Sigmoid colon (tissue), 7 donors: ENCODE data around the gene TCF15. TPM values are rescaled to one million over a fixed set of nuclear protein-coding genes. Genes with fewer than 3 reads are reported as not detected.

Experiments used
- DNase-seq: peaks from one replicate; pipeline ENCODE4 v3.0.0-alpha.2; 2019
- H3K27ac ChIP-seq, 4 donors: fragments of 200-600 bp; sonication (generic); one replicate each; pipeline ENCODE4 v1.5.1; 2016 to 2019; ENCODE audit warnings: mild to moderate bottlenecking in 1 of 4
- H3K27me3 ChIP-seq, 3 donors: fragments of 200-600 bp; sonication (generic); one replicate each; pipeline ENCODE4 v1.5.1; 2019; ENCODE audit warnings: mild to moderate bottlenecking in 1 of 3
- H3K36me3 ChIP-seq, 4 donors: fragments of 200-600 bp; sonication (generic); one replicate each; pipeline ENCODE4 v1.5.1; 2016 to 2019
- H3K4me1 ChIP-seq, 4 donors: fragments of 200-600 bp; sonication (generic); one replicate each; pipeline ENCODE4 v1.5.1; 2017 to 2019
- H3K4me3 ChIP-seq, 4 donors: fragments of 200-600 bp; sonication (generic); one replicate each; pipeline ENCODE4 v1.5.1; 2017 to 2019; ENCODE audit warnings: mild to moderate bottlenecking in 2 of 4, moderate library complexity in 1 of 4
- H3K9me3 ChIP-seq, 4 donors: fragments of 200-600 bp in 3 of 4; sonication (generic) in 3 of 4; one replicate each; pipeline versions ENCODE4 v1.5.1 to v1.6.1; 2013 to 2019
- EP300 ChIP-seq, 4 donors: sonication (generic); formaldehyde crosslinking; IDR thresholded peaks; one replicate each; pipeline ENCODE4 v1.6.1; 2017; ENCODE audit warnings: antibody characterized with exemption in 4 of 4
- POLR2A ChIP-seq, 2 donors: fragments of 450-650 bp; IDR thresholded peaks; one replicate each; pipeline ENCODE4 v1.6.1; 2016; ENCODE audit warnings: antibody characterized with exemption in 2 of 2, mild to moderate bottlenecking in 2 of 2, moderate library complexity in 2 of 2
- POLR2AphosphoS5 ChIP-seq, 4 donors: sonication (generic); formaldehyde crosslinking; IDR thresholded peaks; one replicate each; pipeline ENCODE4 v1.6.1; 2017; ENCODE audit warnings: antibody characterized with exemption in 4 of 4
- WGBS, 2 donors: extraction: QIAGEN DNeasy Blood & Tissue Kit; methylation state at CpG; one replicate each; pipeline ENCODE4 v1.1.7; 2013; 5-methylcytosine and 5-hydroxymethylcytosine counted together
- intact Hi-C: fragments of 100-400 bp; cut with DNase I; formaldehyde crosslinking; loops from one replicate; pipeline ENCODE4 v1.15.1; 2023
- polyA plus RNA-seq, 3 donors: library from polyadenylated mRNA; stranded (reverse); fragments of 200-250 nt; gene quantifications; one replicate each; pipeline ENCODE4 v1.2.3, GENCODE V29; 2013
- total RNA-seq, 4 donors: library from RNA; depleted of rRNA; stranded (reverse); fragments of >200 nt; gene quantifications; one replicate each; pipeline ENCODE4 v1.1.0, GENCODE V29; 2016
- TF ChIP-seq, protein P1 (sequence below), 4 experiments: fragments of 450-650 bp in 3 of 4; fragments of 200-600 bp in 1 of 4; IDR thresholded peaks; one replicate each; pipeline ENCODE4 v1.5.1; 2016 to 2019; ENCODE audit warnings: antibody characterized with exemption in 4 of 4, mild to moderate bottlenecking in 3 of 4, moderate library complexity in 2 of 4
- donor health status: healthy with polysubstance abuse.
- donor health status: Bipolar disorder and iron deficiency.
- donor health status: healthy.

The TCF15 gene, protein sequence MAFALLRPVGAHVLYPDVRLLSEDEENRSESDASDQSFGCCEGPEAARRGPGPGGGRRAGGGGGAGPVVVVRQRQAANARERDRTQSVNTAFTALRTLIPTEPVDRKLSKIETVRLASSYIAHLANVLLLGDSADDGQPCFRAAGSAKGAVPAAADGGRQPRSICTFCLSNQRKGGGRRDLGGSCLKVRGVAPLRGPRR
- under 1 TPM in 2 of 4 donors, not detected in 2; 0.36 to 0.66 TPM for total RNA-seq
- polyA plus RNA-seq = under 1 TPM in 1 of 3 donors, not detected in 2; 0.20 TPM

DNA sequence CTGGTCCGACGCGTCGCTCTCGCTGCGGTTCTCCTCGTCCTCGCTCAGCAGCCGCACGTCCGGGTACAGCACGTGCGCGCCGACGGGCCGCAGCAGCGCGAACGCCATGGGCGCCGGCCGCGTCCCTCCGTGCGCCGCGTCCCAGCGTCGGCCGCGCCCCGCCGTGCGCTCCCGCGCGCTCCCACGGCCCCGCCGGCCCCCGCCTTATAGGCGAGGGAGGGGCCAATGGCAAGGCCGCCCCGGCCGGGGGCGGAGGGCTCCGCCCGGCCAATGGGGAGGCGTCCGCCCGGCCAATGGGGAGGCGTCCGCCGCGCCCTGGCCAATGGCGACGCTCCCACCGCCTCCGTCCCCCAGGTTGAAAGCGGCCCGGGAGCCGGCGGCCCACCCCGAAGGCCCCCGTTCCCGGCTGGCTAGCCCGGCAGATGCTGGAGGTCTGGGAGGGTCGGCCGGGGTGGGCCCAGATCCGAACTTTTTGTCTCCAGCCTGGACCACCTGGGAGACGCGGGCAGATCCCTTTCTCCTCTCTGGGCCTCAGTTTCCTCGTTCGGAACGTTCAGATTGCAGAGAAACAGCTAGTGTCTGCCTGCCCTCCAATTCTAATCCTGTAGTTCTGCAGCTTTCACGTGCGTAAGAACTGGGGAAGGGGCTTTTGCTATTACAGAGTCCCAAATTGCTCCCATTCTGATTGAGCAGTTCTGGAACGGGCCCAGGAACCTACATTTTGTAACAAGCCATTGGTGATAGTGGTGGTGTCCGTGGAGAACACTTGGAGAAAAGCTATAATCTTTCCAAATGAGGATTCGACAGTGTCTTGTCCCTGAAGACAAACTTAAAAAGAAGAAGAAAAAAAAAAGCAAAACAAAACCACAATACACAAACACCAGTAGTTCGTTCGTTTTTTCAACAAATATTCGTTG, at the start of gene TCF15:
TCF15 (minus strand) TSS at position 180 of the 917 bp plus-strand sequence; CDS start at position 108, 72 bp downstream.
- Histone ChIP-seq H3K27me3 (peaks cover 19 to 66% (median 58%) of the 10 kb centered on the region in 3 donors), H3K36me3 (no peaks in the 10 kb centered on the region), H3K4me3 (peak within 1 kb of the TSS in 3 of 4 donors; percentile 23 to 33 (median 26)), H3K27ac (peak within 1 kb of the TSS in 1 of 4 donors; percentile 27), H3K9me3 (no peaks in the 10 kb centered on the region), H3K4me1 (peaks cover 0 to 4% (median 0%) of the 10 kb centered on the region in 4 donors)
- WGBS, 2 donors = 9 to 21% methylated on average over 84 of the region's 84 CpGs
- no peak for DNase-seq
- TF ChIP-seq POLR2A (IDR thresholded peaks at IDR 0.05) (no peak), POLR2AphosphoS5 (IDR thresholded peaks at IDR 0.05) (no peak), EP300 (IDR thresholded peaks at IDR 0.05) (no peak)
- TF ChIP-seq, protein P1, sequence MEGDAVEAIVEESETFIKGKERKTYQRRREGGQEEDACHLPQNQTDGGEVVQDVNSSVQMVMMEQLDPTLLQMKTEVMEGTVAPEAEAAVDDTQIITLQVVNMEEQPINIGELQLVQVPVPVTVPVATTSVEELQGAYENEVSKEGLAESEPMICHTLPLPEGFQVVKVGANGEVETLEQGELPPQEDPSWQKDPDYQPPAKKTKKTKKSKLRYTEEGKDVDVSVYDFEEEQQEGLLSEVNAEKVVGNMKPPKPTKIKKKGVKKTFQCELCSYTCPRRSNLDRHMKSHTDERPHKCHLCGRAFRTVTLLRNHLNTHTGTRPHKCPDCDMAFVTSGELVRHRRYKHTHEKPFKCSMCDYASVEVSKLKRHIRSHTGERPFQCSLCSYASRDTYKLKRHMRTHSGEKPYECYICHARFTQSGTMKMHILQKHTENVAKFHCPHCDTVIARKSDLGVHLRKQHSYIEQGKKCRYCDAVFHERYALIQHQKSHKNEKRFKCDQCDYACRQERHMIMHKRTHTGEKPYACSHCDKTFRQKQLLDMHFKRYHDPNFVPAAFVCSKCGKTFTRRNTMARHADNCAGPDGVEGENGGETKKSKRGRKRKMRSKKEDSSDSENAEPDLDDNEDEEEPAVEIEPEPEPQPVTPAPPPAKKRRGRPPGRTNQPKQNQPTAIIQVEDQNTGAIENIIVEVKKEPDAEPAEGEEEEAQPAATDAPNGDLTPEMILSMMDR (IDR thresholded peaks at IDR 0.05) = no peak
- intact Hi-C loops = no loop called here

DNA sequence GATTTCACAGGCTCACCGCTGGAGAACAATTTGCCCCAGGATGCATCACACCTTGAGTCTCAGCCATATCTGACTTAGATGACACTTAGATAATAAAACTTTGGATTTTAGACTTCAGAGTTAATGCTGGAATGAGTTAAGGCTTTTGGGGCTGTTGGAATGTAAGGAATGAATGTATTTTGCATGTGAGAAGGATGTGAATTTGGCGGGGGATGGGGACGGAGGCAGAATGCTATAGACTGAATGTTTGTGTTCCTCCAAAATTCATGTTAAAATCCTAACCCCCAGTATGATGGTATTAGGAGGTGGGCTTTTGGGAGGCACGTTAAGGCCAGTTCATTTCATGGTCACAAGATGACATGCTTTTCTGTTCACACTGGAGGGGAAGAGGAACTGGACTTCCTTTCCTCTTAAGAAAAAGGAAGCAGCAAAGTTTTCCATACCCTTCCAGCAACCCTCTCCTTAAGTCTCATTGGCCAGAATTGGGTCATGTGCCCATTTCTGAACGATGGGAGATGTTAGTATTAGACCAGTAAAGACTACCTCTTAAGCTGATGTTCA, 48.7 kb upstream of the TCF15 start:
- 35 to 49% methylated on average over 5 of the region's 5 CpGs for WGBS, 2 donors
- DNase-seq = no peak
- Histone ChIP-seq H3K27ac (no peak overlapping the region), H3K9me3 (no peaks in the 10 kb centered on the region), H3K4me3 (no peak overlapping the region), H3K36me3 (no peaks in the 10 kb centered on the region), H3K4me1 (peaks cover 0 to 16% (median 5%) of the 10 kb centered on the region in 4 donors), H3K27me3 (peaks cover 16 to 56% (median 28%) of the 10 kb centered on the region in 3 donors)
- intact Hi-C loops = loop anchor here (5.0 kb wide), 1 partner anchor 173 kb away; the partner anchor contains the start of gene FAM110A
- no peak for TF ChIP-seq POLR2A (IDR thresholded peaks at IDR 0.05)
- TF ChIP-seq EP300 (IDR thresholded peaks at IDR 0.05) = no peak
- TF ChIP-seq, protein P1 (IDR thresholded peaks at IDR 0.05) = no peak
- TF ChIP-seq POLR2AphosphoS5 (IDR thresholded peaks at IDR 0.05) = no peak

DNA sequence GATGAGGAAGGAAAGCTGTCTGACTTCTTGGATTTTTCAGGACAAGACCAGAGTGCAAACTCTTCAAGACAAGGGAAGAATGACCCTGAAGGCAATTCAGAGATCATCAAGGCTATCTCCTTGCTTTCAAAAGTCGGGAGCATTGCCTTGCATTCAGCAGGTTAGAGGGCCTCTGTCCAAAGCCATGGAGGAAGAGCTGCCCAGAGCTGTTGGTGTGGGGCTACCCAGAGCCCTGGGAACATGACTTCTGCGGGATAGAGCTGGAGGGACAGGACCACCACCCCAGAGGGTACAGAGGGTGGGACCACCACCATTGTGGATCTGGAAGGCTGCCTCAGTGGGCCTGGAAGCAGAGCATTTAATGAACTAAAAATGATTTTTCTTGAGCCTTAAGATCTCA, 48.1 kb upstream of the TCF15 start:
- Histone ChIP-seq H3K27ac (no peak overlapping the region), H3K4me1 (peaks cover 0 to 15% (median 8%) of the 10 kb centered on the region in 4 donors), H3K36me3 (no peaks in the 10 kb centered on the region), H3K27me3 (peaks cover 10 to 50% (median 22%) of the 10 kb centered on the region in 3 donors), H3K4me3 (no peak overlapping the region), H3K9me3 (no peaks in the 10 kb centered on the region)
- intact Hi-C loops = loop anchor here (5.0 kb wide), 1 partner anchor 174 kb away; the partner anchor contains the start of gene FAM110A
- 23 to 51% methylated on average over 2 of the region's 2 CpGs for WGBS, 2 donors
- DNase-seq = no peak
- TF ChIP-seq POLR2A (IDR thresholded peaks at IDR 0.05) = no peak

DNA sequence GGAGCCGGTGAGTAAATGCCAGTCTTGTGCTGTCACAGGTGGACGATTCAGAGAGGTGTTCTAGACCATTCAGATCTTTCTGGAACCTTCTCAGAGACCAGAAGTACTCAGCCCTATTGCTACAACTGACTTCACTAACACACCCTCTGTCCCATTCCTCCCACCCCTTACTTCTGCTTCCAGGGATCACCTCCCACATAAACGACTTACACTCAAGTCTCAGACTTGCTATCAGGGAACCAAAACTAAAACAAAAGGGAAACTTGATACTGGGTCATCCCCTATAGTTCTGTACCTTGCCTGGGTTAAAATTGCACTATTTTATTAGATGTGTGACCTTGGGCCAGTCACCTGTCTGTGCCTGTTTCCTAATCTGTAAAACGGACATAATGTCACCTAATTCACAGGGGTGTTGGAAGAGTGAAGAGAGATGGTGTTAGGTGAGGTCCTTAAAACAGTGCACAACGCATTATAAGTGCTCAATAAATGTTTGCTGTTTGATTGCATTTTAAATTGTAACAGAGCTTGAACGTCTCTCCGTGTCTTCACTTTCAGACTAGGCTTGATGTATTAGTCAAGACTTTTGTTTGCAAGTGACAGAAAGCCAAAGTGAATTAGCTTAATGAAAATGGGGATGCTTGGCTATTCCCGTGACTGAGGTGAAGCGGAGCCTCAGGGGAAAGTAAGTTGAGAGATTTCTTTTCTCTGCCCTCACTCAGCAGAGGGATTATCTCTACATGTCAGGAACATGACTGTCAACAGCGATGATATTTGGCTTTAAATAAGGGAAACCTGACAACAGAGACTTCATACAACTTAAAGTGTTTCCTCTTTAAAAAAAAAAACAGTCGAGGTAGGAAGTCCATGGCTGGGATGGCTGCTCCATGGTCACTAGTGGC, 45.9 kb upstream of the TCF15 start:
- TF ChIP-seq, protein P1 (IDR thresholded peaks at IDR 0.05) = no peak
- TF ChIP-seq POLR2AphosphoS5 (IDR thresholded peaks at IDR 0.05) (no peak), POLR2A (IDR thresholded peaks at IDR 0.05) (no peak), EP300 (IDR thresholded peaks at IDR 0.05) (no peak)
- WGBS, 2 donors = 72 to 81% methylated on average over 11 of the region's 11 CpGs
- H3K4me1 ChIP-seq = peaks cover 0 to 22% (median 19%) of the 10 kb centered on the region in 4 donors
- no peak for DNase-seq
- H3K27me3 ChIP-seq = peaks cover 0 to 28% (median under 1%) of the 10 kb centered on the region in 3 donors
- intact Hi-C loops = loop anchor here (5.0 kb wide), 1 partner anchor 176 kb away; the partner anchor contains the start of gene FAM110A
- H3K36me3 ChIP-seq = no peaks in the 10 kb centered on the region
- H3K9me3 ChIP-seq = no peaks in the 10 kb centered on the region
- H3K27ac ChIP-seq = no peak overlapping the region
- no peak overlapping the region for H3K4me3 ChIP-seq
